B cell (primary cell): ENCODE results near the gene FAM118A. TPM values are rescaled to one million over a fixed set of nuclear protein-coding genes. Genes with fewer than 3 reads are reported as not detected.

Source experiments
- ATAC-seq: fragments of 200-7000 bp; cut with Tn5 transposase; one replicate; pipeline ENCODE4 v1.10.0; 2021; ENCODE audit warnings: low read depth, mild to moderate bottlenecking, moderate number of reproducible peaks, moderate library complexity
- CTCF ChIA-PET: fragments of 350-600 bp; sonication (Branson Sonifier 250); formaldehyde crosslinking; loops from one replicate; lab custom pipeline; 2021; ENCODE audit warnings: antibody characterized with exemption, inconsistent platforms; lab: Charles Lee
- POLR2A ChIA-PET: fragments of 350-600 bp; sonication (Branson Sonifier 250); formaldehyde crosslinking; loops from one replicate; lab custom pipeline; 2021; ENCODE audit warnings: antibody characterized with exemption; lab: Charles Lee
- DNase-seq: peaks from one replicate; pipeline ENCODE4 v3.0.0; 2013
- H2AFZ ChIP-seq: 2 replicates; pipeline ENCODE4 v1.6.1; 2012; ENCODE audit warnings: mild to moderate bottlenecking, low read depth, low read length; ENCODE audit not compliant: insufficient read depth, poor library complexity, severe bottlenecking
- H3K27ac ChIP-seq, 2 donors: 1 replicate in 1 of 2; 2 replicates in 1 of 2; pipeline ENCODE4 v1.5.1; 2012 to 2013; ENCODE audit warnings: low read length in 2 of 2, mild to moderate bottlenecking in 2 of 2, moderate library complexity in 1 of 2
- H3K27me3 ChIP-seq, 4 experiments: fragments of 200-600 bp in 1 of 4; sonication (generic) in 1 of 4; replicated peaks in 1 of 4; 1 replicate in 2 of 4; 2 replicates in 2 of 4; pipeline versions ENCODE4 v1.6.1 to v1.7.0; 2013 to 2016; ENCODE audit warnings: low read length in 3 of 4, mild to moderate bottlenecking in 2 of 4, mixed read lengths in 1 of 4, moderate library complexity in 1 of 4; ENCODE audit not compliant: insufficient read depth in 4 of 4, control insufficient read depth in 3 of 4; ENCODE audit errors: control extremely low read depth in 1 of 4
- H3K36me3 ChIP-seq, 2 experiments: replicated peaks in 1 of 2; 1 replicate in 1 of 2; 2 replicates in 1 of 2; pipeline versions ENCODE4 v1.6.1 to v1.7.1; 2013; ENCODE audit warnings: low read length in 1 of 2; ENCODE audit not compliant: insufficient read depth in 2 of 2, control insufficient read depth in 1 of 2; ENCODE audit errors: control extremely low read depth in 1 of 2, extremely low read depth in 1 of 2
- H3K4me1 ChIP-seq, 2 donors: fragments of 200-600 bp in 1 of 2; sonication (generic) in 1 of 2; 1 replicate in 1 of 2; 2 replicates in 1 of 2; pipeline versions ENCODE4 v1.5.1 to v1.6.1; 2013 to 2017; ENCODE audit warnings: low read length in 2 of 2; ENCODE audit not compliant: control insufficient read depth in 2 of 2, insufficient read depth in 2 of 2
- H3K4me2 ChIP-seq: replicated peaks from 2 replicates; pipeline ENCODE3; 2012; ENCODE audit warnings: mild to moderate bottlenecking, low read depth, low read length; ENCODE audit not compliant: poor library complexity, severe bottlenecking
- H3K4me3 ChIP-seq, 5 experiments: fragments of 200-600 bp in 1 of 5; sonication (generic) in 1 of 5; 1 replicate in 3 of 5; 2 replicates in 2 of 5; pipeline versions ENCODE4 v1.5.1 to v1.7.0; 2011 to 2016; ENCODE audit warnings: low read length in 4 of 5, mild to moderate bottlenecking in 4 of 5, low read depth in 2 of 5, control low read depth in 1 of 5, moderate library complexity in 1 of 5; ENCODE audit not compliant: insufficient read depth in 1 of 5; ENCODE audit errors: control extremely low read depth in 1 of 5, extremely low read depth in 1 of 5
- H3K79me2 ChIP-seq: fragments of 200-600 bp; sonication (generic); one replicate; pipeline ENCODE4 v1.6.0; 2016; ENCODE audit warnings: low read length; ENCODE audit not compliant: control insufficient read depth, insufficient read depth
- H3K9ac ChIP-seq: fragments of 200-600 bp; sonication (generic); 2 replicates; pipeline ENCODE4 v1.6.1; 2017; ENCODE audit warnings: mild to moderate bottlenecking, low read length, moderate library complexity
- H3K9me3 ChIP-seq, 3 donors: one replicate each; pipeline versions ENCODE4 v1.6.1 to v1.7.1; 2013; ENCODE audit warnings: low read length in 2 of 3; ENCODE audit not compliant: control insufficient read depth in 2 of 3, insufficient read depth in 1 of 3; ENCODE audit errors: control extremely low read depth in 1 of 3
- H4K20me1 ChIP-seq: 2 replicates; pipeline ENCODE4 v1.6.0; 2012; ENCODE audit warnings: mild to moderate bottlenecking, low read length; ENCODE audit not compliant: insufficient read depth, control insufficient read depth, poor library complexity, severe bottlenecking
- H3K27ac Mint-ChIP-seq: one replicate; pipeline ENCODE4 v1.8.0; 2021; ENCODE audit warnings: mixed read lengths
- H3K27me3 Mint-ChIP-seq: one replicate; pipeline ENCODE4 v1.8.0; 2021; ENCODE audit warnings: mixed read lengths
- H3K4me1 Mint-ChIP-seq: one replicate; pipeline ENCODE4 v1.8.0; 2021; ENCODE audit warnings: mixed read lengths
- H3K4me3 Mint-ChIP-seq: one replicate; pipeline ENCODE4 v1.8.0; 2021; ENCODE audit warnings: mixed read lengths
- H3K9me3 Mint-ChIP-seq: one replicate; pipeline ENCODE4 v1.8.0; 2022; ENCODE audit warnings: mixed read lengths; ENCODE audit not compliant: insufficient read depth
- CTCF ChIP-seq: fragments of 200-600 bp; IDR thresholded peaks from one replicate; pipeline ENCODE4 v1.8.0; 2022; ENCODE audit warnings: antibody characterized with exemption, mild to moderate bottlenecking
- EZH2 ChIP-seq: IDR thresholded peaks from 2 replicates; pipeline ENCODE4 v1.6.1; 2012; ENCODE audit warnings: borderline replicate concordance, low read depth, mild to moderate bottlenecking, moderate library complexity, low read length; ENCODE audit not compliant: insufficient read depth, poor library complexity, severe bottlenecking
- WGBS: methylation state at CpG from one replicate; pipeline ENCODE4 v1.1.5; 2013; ENCODE audit warnings: missing lambda C conversion rate; ENCODE audit not compliant: insufficient coverage; 5-methylcytosine and 5-hydroxymethylcytosine counted together
- intact Hi-C: fragments of 100-400 bp; cut with micrococcal nuclease; formaldehyde crosslinking; loops from one replicate; pipeline ENCODE4 v1.10.0; 2022
- polyA plus RNA-seq: library from polyadenylated mRNA; depleted of rRNA; stranded (reverse); fragments of >200 nt; gene quantifications from 2 replicates; pipeline ENCODE4 v1.2.3, GENCODE V29; 2012
- total RNA-seq, 2 donors: library from RNA; stranded (reverse); fragments of 120-200 nt in 1 of 2; gene quantifications; 1 replicate in 1 of 2; 2 replicates in 1 of 2; pipeline versions ENCODE4 v1.2.3 to v1.2.4, GENCODE V29; 2013 to 2022

Gene FAM118A
- total and polyA plus RNA-seq, 2 donors (not counting 1 experiment from before 2014, with no cell fraction given) = 66.5 to 216 TPM

DNA sequence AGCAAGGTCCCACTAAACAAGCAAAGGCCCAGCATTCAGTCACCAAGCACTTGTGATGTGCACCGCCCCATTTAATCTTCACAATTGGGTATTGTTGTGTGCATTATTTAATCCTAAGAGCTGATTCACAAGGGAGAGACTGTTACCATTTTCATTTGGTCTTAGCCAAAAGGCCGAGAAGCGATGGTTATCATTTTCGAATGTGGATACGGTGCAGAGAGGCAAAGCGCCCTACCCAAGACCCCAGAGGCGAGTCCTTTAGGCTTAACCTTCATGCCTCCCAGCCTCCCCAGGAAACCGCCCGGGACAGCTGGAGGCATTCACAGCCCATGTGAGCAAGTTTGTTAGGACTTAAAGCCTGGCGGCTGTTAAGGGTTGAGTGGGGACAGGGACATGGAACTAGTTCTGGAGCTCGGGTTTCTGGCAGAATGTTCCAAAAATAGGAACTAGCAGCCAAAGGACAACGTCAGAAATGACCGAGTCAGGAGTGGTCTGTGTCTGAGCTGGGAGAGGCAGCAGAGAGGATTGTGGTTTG is 38.0 kb upstream of the FAM118A start:
- Histone ChIP-seq H2AFZ (no peak overlapping the region), H3K27me3 (peaks cover 0 to 19% (median 7%) of the 10 kb centered on the region in 4 experiments), H3K79me2 (no peaks in the 10 kb centered on the region), H3K4me3 (no peak overlapping the region), H3K9ac (no peak overlapping the region), H3K4me1 (peaks cover 9 to 19% of the 10 kb centered on the region in 2 donors), H3K9me3 (no peaks in the 10 kb centered on the region), H3K36me3 (no peaks in the 10 kb centered on the region), H3K4me2 (no peak overlapping the region), H3K27ac (no peak overlapping the region), H4K20me1 (no peaks in the 10 kb centered on the region)
- 83% methylated on average over 10 of the region's 13 CpGs for WGBS
- ChIA-PET POLR2A (no interaction called here), CTCF (interaction anchor here (0.6 to 2.3 kb wide), 4 partner anchors 13 to 282 kb away, joined by 3 to 13 read pairs (median 3); partner anchors contain the start of gene UPK3A)
- H3K9me3 Mint-ChIP-seq = no peaks in the 10 kb centered on the region
- H3K4me1 Mint-ChIP-seq = peaks cover 17% of the 10 kb centered on the region
- TF ChIP-seq EZH2 (no peak), CTCF (no peak)
- intact Hi-C loops = no loop called here
- DNase-seq (no peak), ATAC-seq (no peak)
- peaks cover 10% of the 10 kb centered on the region for H3K27me3 Mint-ChIP-seq
- no peak overlapping the region for H3K4me3 Mint-ChIP-seq
- no peak overlapping the region for H3K27ac Mint-ChIP-seq

DNA sequence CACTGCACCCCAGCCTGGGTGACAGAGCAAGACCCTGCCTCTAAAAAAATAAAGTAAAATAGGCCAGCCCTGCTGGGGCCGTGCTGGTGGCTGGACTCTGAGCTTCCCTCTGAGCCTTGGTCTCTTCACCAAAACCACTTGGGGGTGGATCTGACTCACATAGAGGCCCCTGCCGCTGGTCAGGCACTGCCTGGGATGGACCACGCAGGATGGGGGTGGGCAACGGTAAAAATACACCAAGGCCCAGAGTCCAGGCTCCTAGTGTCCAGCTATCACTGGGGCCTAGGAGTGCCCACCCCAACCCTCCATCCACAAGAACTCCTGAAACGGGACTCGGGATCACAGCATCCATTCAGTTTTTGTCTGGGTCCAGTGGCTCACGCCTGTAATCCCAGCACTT is 37.2 kb upstream of the FAM118A start:
- peaks cover 9 to 19% of the 10 kb centered on the region in 2 donors for H3K4me1 ChIP-seq
- ATAC-seq = no peak
- POLR2A ChIA-PET = no interaction called here

More for the DNA sequence above, 37.2 kb upstream of the FAM118A start:
- Mint-ChIP-seq H3K27me3 (peaks cover 10% of the 10 kb centered on the region), H3K27ac (no peak overlapping the region), H3K9me3 (no peaks in the 10 kb centered on the region), H3K4me1 (peaks cover 14% of the 10 kb centered on the region), H3K4me3 (no peak overlapping the region)
- no peak for DNase-seq
- TF ChIP-seq EZH2 (no peak), CTCF (no peak)
- Histone ChIP-seq H2AFZ (no peak overlapping the region), H3K79me2 (no peaks in the 10 kb centered on the region), H3K36me3 (no peaks in the 10 kb centered on the region), H3K4me2 (no peak overlapping the region), H3K9me3 (no peaks in the 10 kb centered on the region), H3K4me3 (no peak overlapping the region), H3K9ac (no peak overlapping the region), H3K27me3 (peaks cover 0 to 19% (median 7%) of the 10 kb centered on the region in 4 experiments), H4K20me1 (no peaks in the 10 kb centered on the region), H3K27ac (no peak overlapping the region)
- intact Hi-C loops = no loop called here
- 91% methylated on average over 7 of the region's 7 CpGs for WGBS
- CTCF ChIA-PET = interaction anchor here (1.4 to 2.3 kb wide), 2 partner anchors 160 to 279 kb away, joined by 3 to 13 read pairs; no protein-coding TSS in a partner anchor
